Measurements from ENCODE around the gene TRPV4.

TRPV4 gene

GRCh38 chr12:109810954-109811623 is 22.1 kb downstream of the TRPV4 start:
- Histone ChIP-seq H3K9ac (ENCODE audit: low read depth in 1 of 2, low read length in 2 of 2) (no peak overlapping the region), H3K4me1 (ENCODE audit: control insufficient read depth in 2 of 2, insufficient read depth in 2 of 2, low read length in 2 of 2) (no peaks in the 10 kb centered on the region), H3K27me3 (ENCODE audit: control insufficient read depth in 2 of 2, insufficient read depth in 2 of 2, low read length in 2 of 2) (no peaks in the 10 kb centered on the region), H3K36me3 (ENCODE audit: control insufficient read depth in 2 of 2, insufficient read depth in 2 of 2, low read length in 2 of 2) (no peaks in the 10 kb centered on the region), H3K9me3 (ENCODE audit: control insufficient read depth in 2 of 2, low read length in 2 of 2) (no peaks in the 10 kb centered on the region), H3K27ac (ENCODE audit: low read depth in 2 of 2, low read length in 2 of 2) (no peak overlapping the region), H3K4me3 (ENCODE audit: low read length in 2 of 2) (no peak overlapping the region)

DNA sequence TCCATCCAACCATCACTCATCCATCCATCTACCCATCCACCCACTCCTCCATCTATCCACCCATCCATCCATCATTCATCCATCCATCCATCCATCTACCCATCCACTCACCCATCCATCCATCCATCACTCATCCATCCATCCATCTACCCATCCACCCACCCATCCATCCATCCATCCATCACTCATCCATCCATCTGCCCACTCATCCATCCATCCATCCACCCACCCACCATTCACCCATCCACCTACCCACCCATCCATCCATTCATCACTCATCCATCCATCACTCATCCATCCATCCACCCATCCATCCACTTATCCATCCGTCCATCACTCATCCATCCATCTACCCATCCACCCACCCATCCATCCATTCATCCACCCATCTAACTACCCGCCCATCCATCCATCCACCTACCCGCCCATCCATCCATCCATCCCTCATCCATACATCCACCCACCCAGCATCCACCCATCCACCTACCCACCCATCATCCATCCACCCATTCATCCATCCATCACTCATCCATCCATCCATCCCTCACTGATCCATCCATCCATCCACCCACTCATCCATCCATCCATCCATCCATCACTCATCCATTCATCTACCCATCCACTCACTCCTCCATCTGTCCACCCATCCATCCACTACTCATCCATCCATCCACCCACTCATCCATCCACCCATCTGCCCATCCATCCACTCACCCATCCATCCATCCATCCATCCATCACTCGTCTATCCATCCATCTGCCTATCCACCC is 24.1 kb downstream of the TRPV4 start:
- Histone ChIP-seq H3K4me1 (ENCODE audit: control insufficient read depth in 2 of 2, insufficient read depth in 2 of 2, low read length in 2 of 2) (no peaks in the 10 kb centered on the region), H3K9ac (ENCODE audit: low read depth in 1 of 2, low read length in 2 of 2) (no peak overlapping the region), H3K4me3 (ENCODE audit: low read length in 2 of 2) (no peak overlapping the region), H3K27me3 (ENCODE audit: control insufficient read depth in 2 of 2, insufficient read depth in 2 of 2, low read length in 2 of 2) (no peaks in the 10 kb centered on the region), H3K27ac (ENCODE audit: low read depth in 2 of 2, low read length in 2 of 2) (no peak overlapping the region), H3K36me3 (ENCODE audit: control insufficient read depth in 2 of 2, insufficient read depth in 2 of 2, low read length in 2 of 2) (no peaks in the 10 kb centered on the region), H3K9me3 (ENCODE audit: control insufficient read depth in 2 of 2, low read length in 2 of 2) (no peaks in the 10 kb centered on the region)

- no peak overlapping the region for H3K4me3 ChIP-seq (ENCODE audit: low read length in 2 of 2)
- no peak overlapping the region for H3K27ac ChIP-seq (ENCODE audit: low read depth in 2 of 2, low read length in 2 of 2)
- H3K27me3 ChIP-seq (ENCODE audit: control insufficient read depth in 2 of 2, insufficient read depth in 2 of 2, low read length in 2 of 2): no peaks in the 10 kb centered on the region
- H3K36me3 ChIP-seq (ENCODE audit: control insufficient read depth in 2 of 2, insufficient read depth in 2 of 2, low read length in 2 of 2): no peaks in the 10 kb centered on the region
- no peak overlapping the region for H3K9ac ChIP-seq (ENCODE audit: low read depth in 1 of 2, low read length in 2 of 2)
- no peaks in the 10 kb centered on the region for H3K4me1 ChIP-seq (ENCODE audit: control insufficient read depth in 2 of 2, insufficient read depth in 2 of 2, low read length in 2 of 2)
- no peaks in the 10 kb centered on the region for H3K9me3 ChIP-seq (ENCODE audit: control insufficient read depth in 2 of 2, low read length in 2 of 2)
Observed at GRCh38 chr12:109807954-109808643, 25.1 kb downstream of the TRPV4 start.

DNA sequence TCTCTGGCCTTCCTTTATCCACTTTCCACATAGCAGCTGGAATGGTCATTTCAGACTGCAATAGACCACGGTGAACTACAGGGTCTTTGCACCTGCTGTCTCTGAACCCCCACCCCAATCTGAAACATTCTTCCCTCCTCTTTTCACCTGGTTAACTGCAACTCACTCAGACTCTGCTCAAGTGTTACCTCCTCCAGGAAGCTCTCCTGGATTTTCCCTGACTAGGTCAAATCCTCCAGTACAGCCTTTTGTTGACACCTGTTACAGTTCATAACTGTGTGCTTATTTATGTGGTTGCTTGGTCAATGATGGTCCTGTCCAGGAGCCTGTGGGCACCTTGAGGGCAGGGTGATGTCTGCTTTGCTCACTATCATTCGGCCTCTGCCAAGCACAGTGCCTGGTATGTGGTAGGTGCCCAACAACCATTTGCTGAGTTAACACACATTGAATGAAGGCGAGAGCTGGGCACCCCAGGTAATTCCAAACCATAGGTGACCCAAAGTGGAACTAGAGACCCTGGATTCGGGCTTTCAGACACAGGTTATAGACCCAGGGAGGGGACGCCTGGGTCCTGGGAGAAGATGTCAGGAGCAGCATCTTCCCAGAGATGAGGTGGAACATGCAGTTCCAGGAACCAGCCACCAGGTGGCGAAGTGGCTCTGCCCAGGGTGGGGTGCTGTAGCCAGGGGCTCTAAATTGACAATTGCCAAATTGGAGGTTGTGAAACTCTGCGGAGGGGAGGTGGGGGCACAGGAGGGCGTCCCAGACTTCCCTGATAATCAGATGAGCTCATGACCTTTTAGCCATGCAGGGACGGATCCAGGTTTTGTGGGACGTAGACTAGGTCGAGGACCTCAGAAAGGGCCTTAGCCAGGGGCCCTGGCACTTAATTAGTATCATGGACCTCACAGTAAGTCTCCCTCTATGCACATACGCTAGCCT is 28.1 kb downstream of the TRPV4 start:
- no peaks in the 10 kb centered on the region for H3K4me1 ChIP-seq (ENCODE audit: control insufficient read depth in 2 of 2, insufficient read depth in 2 of 2, low read length in 2 of 2)
- H3K9ac ChIP-seq (ENCODE audit: low read depth in 1 of 2, low read length in 2 of 2): no peak overlapping the region

DNA sequence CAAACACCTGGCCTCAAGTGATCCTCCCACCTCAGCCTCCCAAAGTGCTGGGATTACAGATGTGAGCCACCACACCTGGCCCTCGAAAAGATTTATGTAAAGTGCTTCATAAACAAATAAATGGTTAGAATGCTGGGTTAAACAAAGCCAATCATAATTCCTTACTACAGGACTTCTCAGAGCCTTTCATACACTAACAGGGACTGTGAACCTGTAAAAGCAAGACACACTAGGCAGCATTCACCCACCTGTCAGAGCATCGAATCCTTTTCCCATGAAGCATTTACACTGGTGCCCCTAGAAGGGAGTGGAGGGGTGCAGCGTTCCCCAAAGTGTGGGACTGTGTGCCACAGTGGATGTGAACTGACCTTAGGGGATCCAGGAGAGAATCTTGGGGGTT is 29.5 kb downstream of the TRPV4 start:
- Histone ChIP-seq H3K9me3 (ENCODE audit: control insufficient read depth in 2 of 2, low read length in 2 of 2) (no peaks in the 10 kb centered on the region), H3K27ac (ENCODE audit: low read depth in 2 of 2, low read length in 2 of 2) (no peak overlapping the region), H3K4me3 (ENCODE audit: low read length in 2 of 2) (no peak overlapping the region), H3K27me3 (ENCODE audit: control insufficient read depth in 2 of 2, insufficient read depth in 2 of 2, low read length in 2 of 2) (no peaks in the 10 kb centered on the region), H3K36me3 (ENCODE audit: control insufficient read depth in 2 of 2, insufficient read depth in 2 of 2, low read length in 2 of 2) (no peaks in the 10 kb centered on the region), H3K4me1 (ENCODE audit: control insufficient read depth in 2 of 2, insufficient read depth in 2 of 2, low read length in 2 of 2) (no peaks in the 10 kb centered on the region), H3K9ac (ENCODE audit: low read depth in 1 of 2, low read length in 2 of 2) (no peak overlapping the region)

More for the DNA sequence above, 28.1 kb downstream of the TRPV4 start:
- H3K9me3 ChIP-seq (ENCODE audit: control insufficient read depth in 2 of 2, low read length in 2 of 2): no peaks in the 10 kb centered on the region
- H3K36me3 ChIP-seq (ENCODE audit: control insufficient read depth in 2 of 2, insufficient read depth in 2 of 2, low read length in 2 of 2): no peaks in the 10 kb centered on the region
- no peak overlapping the region for H3K27ac ChIP-seq (ENCODE audit: low read depth in 2 of 2, low read length in 2 of 2)
- no peak overlapping the region for H3K4me3 ChIP-seq (ENCODE audit: low read length in 2 of 2)
- H3K27me3 ChIP-seq (ENCODE audit: control insufficient read depth in 2 of 2, insufficient read depth in 2 of 2, low read length in 2 of 2): no peaks in the 10 kb centered on the region

GRCh38 chr12:109802828-109803227 is 30.4 kb downstream of the TRPV4 start:
- H3K36me3 ChIP-seq (ENCODE audit: control insufficient read depth in 2 of 2, insufficient read depth in 2 of 2, low read length in 2 of 2): no peaks in the 10 kb centered on the region
- no peaks in the 10 kb centered on the region for H3K27me3 ChIP-seq (ENCODE audit: control insufficient read depth in 2 of 2, insufficient read depth in 2 of 2, low read length in 2 of 2)
- H3K27ac ChIP-seq (ENCODE audit: low read depth in 2 of 2, low read length in 2 of 2): no peak overlapping the region
- no peaks in the 10 kb centered on the region for H3K4me1 ChIP-seq (ENCODE audit: control insufficient read depth in 2 of 2, insufficient read depth in 2 of 2, low read length in 2 of 2)
- no peaks in the 10 kb centered on the region for H3K9me3 ChIP-seq (ENCODE audit: control insufficient read depth in 2 of 2, low read length in 2 of 2)
- no peak overlapping the region for H3K9ac ChIP-seq (ENCODE audit: low read depth in 1 of 2, low read length in 2 of 2)
- no peak overlapping the region for H3K4me3 ChIP-seq (ENCODE audit: low read length in 2 of 2)

DNA sequence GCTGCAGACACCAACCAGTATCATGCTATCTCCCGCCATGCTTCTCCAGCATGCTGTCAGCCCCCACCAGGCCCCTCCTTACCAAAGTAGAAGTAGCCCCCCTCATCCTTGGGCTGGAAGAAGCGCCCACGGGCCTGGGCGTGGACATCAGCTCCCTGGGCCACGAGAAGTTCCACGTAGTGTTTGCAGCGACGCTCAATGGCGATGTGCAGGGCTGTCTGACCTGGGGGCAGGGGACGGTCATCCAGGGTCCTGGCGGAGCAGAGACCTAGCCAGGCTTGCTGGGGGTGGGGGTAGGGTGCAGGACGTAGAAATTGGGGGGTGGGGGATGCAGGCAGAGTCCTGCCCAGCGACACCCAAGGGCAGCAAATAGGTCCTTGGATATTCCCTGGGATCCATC is 32.7 kb downstream of the TRPV4 start:
- no peaks in the 10 kb centered on the region for H3K4me1 ChIP-seq (ENCODE audit: control insufficient read depth in 2 of 2, insufficient read depth in 2 of 2, low read length in 2 of 2)
- no peak overlapping the region for H3K9ac ChIP-seq (ENCODE audit: low read depth in 1 of 2, low read length in 2 of 2)
- H3K27me3 ChIP-seq (ENCODE audit: control insufficient read depth in 2 of 2, insufficient read depth in 2 of 2, low read length in 2 of 2): no peaks in the 10 kb centered on the region
- H3K36me3 ChIP-seq (ENCODE audit: control insufficient read depth in 2 of 2, insufficient read depth in 2 of 2, low read length in 2 of 2): no peaks in the 10 kb centered on the region
- no peak overlapping the region for H3K4me3 ChIP-seq (ENCODE audit: low read length in 2 of 2)
- H3K27ac ChIP-seq (ENCODE audit: low read depth in 2 of 2, low read length in 2 of 2): no peak overlapping the region
- H3K9me3 ChIP-seq (ENCODE audit: control insufficient read depth in 2 of 2, low read length in 2 of 2): no peaks in the 10 kb centered on the region

DNA sequence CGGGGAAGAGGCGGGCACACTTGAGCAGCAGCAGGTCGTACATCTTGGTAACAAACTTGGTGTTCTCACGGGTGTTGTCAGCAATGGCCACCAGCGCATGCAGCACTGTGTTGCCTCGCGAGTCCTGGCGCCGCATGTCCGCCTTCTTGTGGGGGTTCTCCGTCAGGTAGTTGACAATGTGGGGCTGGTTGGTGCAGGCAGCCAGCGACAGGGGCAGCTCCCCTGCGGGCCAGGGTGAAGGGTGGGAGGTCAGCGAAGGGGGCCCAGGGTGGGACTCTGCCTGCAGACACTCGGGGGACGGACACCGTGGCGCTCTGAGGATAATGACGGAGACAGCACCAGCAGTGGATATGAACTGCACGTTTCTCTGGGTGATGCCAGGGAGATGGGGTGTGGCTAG is 34.5 kb downstream of the TRPV4 start:
- H3K27ac ChIP-seq (ENCODE audit: low read depth in 2 of 2, low read length in 2 of 2): no peak overlapping the region
- no peaks in the 10 kb centered on the region for H3K4me1 ChIP-seq (ENCODE audit: control insufficient read depth in 2 of 2, insufficient read depth in 2 of 2, low read length in 2 of 2)
- no peaks in the 10 kb centered on the region for H3K9me3 ChIP-seq (ENCODE audit: control insufficient read depth in 2 of 2, low read length in 2 of 2)
- no peak overlapping the region for H3K4me3 ChIP-seq (ENCODE audit: low read length in 2 of 2)
- no peak overlapping the region for H3K9ac ChIP-seq (ENCODE audit: low read depth in 1 of 2, low read length in 2 of 2)
- no peaks in the 10 kb centered on the region for H3K36me3 ChIP-seq (ENCODE audit: control insufficient read depth in 2 of 2, insufficient read depth in 2 of 2, low read length in 2 of 2)
- H3K27me3 ChIP-seq (ENCODE audit: control insufficient read depth in 2 of 2, insufficient read depth in 2 of 2, low read length in 2 of 2): no peaks in the 10 kb centered on the region

GRCh38 chr12:109797905-109798669 is 35.1 kb downstream of the TRPV4 start:
- Histone ChIP-seq H3K4me1 (ENCODE audit: control insufficient read depth in 2 of 2, insufficient read depth in 2 of 2, low read length in 2 of 2) (no peaks in the 10 kb centered on the region), H3K9me3 (ENCODE audit: control insufficient read depth in 2 of 2, low read length in 2 of 2) (no peaks in the 10 kb centered on the region), H3K9ac (ENCODE audit: low read depth in 1 of 2, low read length in 2 of 2) (no peak overlapping the region), H3K36me3 (ENCODE audit: control insufficient read depth in 2 of 2, insufficient read depth in 2 of 2, low read length in 2 of 2) (no peaks in the 10 kb centered on the region), H3K27ac (ENCODE audit: low read depth in 2 of 2, low read length in 2 of 2) (no peak overlapping the region), H3K27me3 (ENCODE audit: control insufficient read depth in 2 of 2, insufficient read depth in 2 of 2, low read length in 2 of 2) (no peaks in the 10 kb centered on the region), H3K4me3 (ENCODE audit: low read length in 2 of 2) (no peak overlapping the region)
